Stomach (tissue), 4 donors: ENCODE measurements around the gene KRT6C.

Experiments used
- CTCF ChIP-seq, 7 experiments: fragments of 450-650 bp in 4 of 7; fragments of 200-600 bp in 3 of 7; sonication (generic) in 3 of 7; IDR thresholded peaks; one replicate each; pipeline ENCODE4 v1.5.1; 2016 to 2019; ENCODE audit warnings: antibody characterized with exemption in 7 of 7, control low read depth in 2 of 7, mild to moderate bottlenecking in 1 of 7
- EP300 ChIP-seq: sonication (generic); formaldehyde crosslinking; IDR thresholded peaks from one replicate; pipeline ENCODE4 v1.6.1; 2017; ENCODE audit warnings: antibody characterized with exemption
- POLR2A ChIP-seq, 4 donors: fragments of 450-650 bp; IDR thresholded peaks; one replicate each; pipeline ENCODE4 v1.6.1; 2016; ENCODE audit warnings: antibody characterized with exemption in 4 of 4, control low read depth in 2 of 4, mild to moderate bottlenecking in 1 of 4, moderate library complexity in 1 of 4

- TF ChIP-seq EP300 (no peak), CTCF (IDR thresholded peaks at IDR 0.05) (no peak), POLR2A (IDR thresholded peaks at IDR 0.05) (no peak)
Measured at GRCh38 chr12:52426034-52426433, 47.6 kb downstream of the KRT6C start.
